DND-41 (cell line): ENCODE results near the gene TM9SF4.

Source experiments
- CTCF ChIP-seq: IDR thresholded peaks from 2 replicates; pipeline ENCODE4 v1.5.1; 2012; ENCODE audit warnings: borderline replicate concordance, low read length, moderate library complexity, mild to moderate bottlenecking; ENCODE audit not compliant: poor library complexity, severe bottlenecking; ENCODE audit errors: extremely low read depth
- EZH2 ChIP-seq: IDR thresholded peaks from 3 replicates; pipeline ENCODE4 v1.6.1; 2012; ENCODE audit warnings: borderline replicate concordance, low read depth, mild to moderate bottlenecking, moderate library complexity, low read length, inconsistent platforms; ENCODE audit not compliant: severe bottlenecking

- TF ChIP-seq CTCF (no peak), EZH2 (no peak)
Observed at GRCh38 chr20:32098786-32099185, 10.7 kb upstream of the TM9SF4 start.
